HG03521 (cell line): ENCODE data around the gene ROPN1L.
A peak's percentile ranks its signal among the peaks of the same experiment; 100 is the strongest.
"Not testable (repeated sequence)": the region's sequence is repeated elsewhere in the genome, so short reads cannot be mapped to it uniquely, and the experiment has no call there.

Experiments
- ATAC-seq: cut with Tn5 transposase; IDR thresholded peaks from one replicate; pipeline ENCODE4 v1.9.1; 2021; ENCODE audit warnings: mild to moderate bottlenecking, moderate library complexity; ENCODE audit not compliant: unreplicated experiment

ROPN1L gene

GRCh38 chr5:10441083-10441991 is at the start of gene ROPN1L:
Gene ROPN1L, plus strand, starts transcription at chr5:10441879. Its CDS starts 289 bp downstream, at chr5:10442168.
- ATAC-seq: peak; percentile 97

- ATAC-seq: not testable (repeated sequence)
Observed at GRCh38 chr5:10392567-10393328, 48.9 kb upstream of the ROPN1L start.

GRCh38 chr5:10393491-10393890 is 48.2 kb upstream of the ROPN1L start:
- no peak for ATAC-seq

- no peak for ATAC-seq
Observed at GRCh38 chr5:10396552-10396951, 45.1 kb upstream of the ROPN1L start.

- no peak for ATAC-seq
Observed at GRCh38 chr5:10399839-10400238, 41.8 kb upstream of the ROPN1L start.

GRCh38 chr5:10400411-10400810 is 41.3 kb upstream of the ROPN1L start:
- no peak for ATAC-seq

GRCh38 chr5:10400831-10401230 is 40.8 kb upstream of the ROPN1L start:
- no peak for ATAC-seq

- no peak for ATAC-seq
Observed at GRCh38 chr5:10401498-10401897, 40.2 kb upstream of the ROPN1L start.

- ATAC-seq: no peak
Observed at GRCh38 chr5:10403829-10404228, 37.9 kb upstream of the ROPN1L start.

- ATAC-seq: no peak
Observed at GRCh38 chr5:10406651-10407050, 35.0 kb upstream of the ROPN1L start.

- ATAC-seq: no peak
Observed at GRCh38 chr5:10409504-10409903, 32.2 kb upstream of the ROPN1L start.

GRCh38 chr5:10410662-10411061 is 31.0 kb upstream of the ROPN1L start:
- ATAC-seq: no peak

- no peak for ATAC-seq
Observed at GRCh38 chr5:10411336-10411735, 30.3 kb upstream of the ROPN1L start.

GRCh38 chr5:10416868-10417267 is 24.8 kb upstream of the ROPN1L start:
- no peak for ATAC-seq

- ATAC-seq: peak; percentile 78
Observed at GRCh38 chr5:10418654-10419345, 22.9 kb upstream of the ROPN1L start.

- no peak for ATAC-seq
Observed at GRCh38 chr5:10420468-10420867, 21.2 kb upstream of the ROPN1L start.

GRCh38 chr5:10420932-10421331 is 20.7 kb upstream of the ROPN1L start:
- ATAC-seq: no peak

- no peak for ATAC-seq
Observed at GRCh38 chr5:10421896-10422691, 19.6 kb upstream of the ROPN1L start.

- no peak for ATAC-seq
Observed at GRCh38 chr5:10423022-10423421, 18.7 kb upstream of the ROPN1L start.

- ATAC-seq: no peak
Observed at GRCh38 chr5:10424124-10424731, 17.5 kb upstream of the ROPN1L start.
